HG02852 (cell line): Measurements from ENCODE around the gene CARMIL3.
"Not testable (repeated sequence)": the region's sequence is repeated elsewhere in the genome, so short reads cannot be mapped to it uniquely, and the experiment has no call there.

Experiments
- ATAC-seq: cut with Tn5 transposase; IDR thresholded peaks from one replicate; pipeline ENCODE4 v1.9.1; 2021; ENCODE audit warnings: mild to moderate bottlenecking, moderate library complexity; ENCODE audit not compliant: unreplicated experiment

CARMIL3 gene, protein sequence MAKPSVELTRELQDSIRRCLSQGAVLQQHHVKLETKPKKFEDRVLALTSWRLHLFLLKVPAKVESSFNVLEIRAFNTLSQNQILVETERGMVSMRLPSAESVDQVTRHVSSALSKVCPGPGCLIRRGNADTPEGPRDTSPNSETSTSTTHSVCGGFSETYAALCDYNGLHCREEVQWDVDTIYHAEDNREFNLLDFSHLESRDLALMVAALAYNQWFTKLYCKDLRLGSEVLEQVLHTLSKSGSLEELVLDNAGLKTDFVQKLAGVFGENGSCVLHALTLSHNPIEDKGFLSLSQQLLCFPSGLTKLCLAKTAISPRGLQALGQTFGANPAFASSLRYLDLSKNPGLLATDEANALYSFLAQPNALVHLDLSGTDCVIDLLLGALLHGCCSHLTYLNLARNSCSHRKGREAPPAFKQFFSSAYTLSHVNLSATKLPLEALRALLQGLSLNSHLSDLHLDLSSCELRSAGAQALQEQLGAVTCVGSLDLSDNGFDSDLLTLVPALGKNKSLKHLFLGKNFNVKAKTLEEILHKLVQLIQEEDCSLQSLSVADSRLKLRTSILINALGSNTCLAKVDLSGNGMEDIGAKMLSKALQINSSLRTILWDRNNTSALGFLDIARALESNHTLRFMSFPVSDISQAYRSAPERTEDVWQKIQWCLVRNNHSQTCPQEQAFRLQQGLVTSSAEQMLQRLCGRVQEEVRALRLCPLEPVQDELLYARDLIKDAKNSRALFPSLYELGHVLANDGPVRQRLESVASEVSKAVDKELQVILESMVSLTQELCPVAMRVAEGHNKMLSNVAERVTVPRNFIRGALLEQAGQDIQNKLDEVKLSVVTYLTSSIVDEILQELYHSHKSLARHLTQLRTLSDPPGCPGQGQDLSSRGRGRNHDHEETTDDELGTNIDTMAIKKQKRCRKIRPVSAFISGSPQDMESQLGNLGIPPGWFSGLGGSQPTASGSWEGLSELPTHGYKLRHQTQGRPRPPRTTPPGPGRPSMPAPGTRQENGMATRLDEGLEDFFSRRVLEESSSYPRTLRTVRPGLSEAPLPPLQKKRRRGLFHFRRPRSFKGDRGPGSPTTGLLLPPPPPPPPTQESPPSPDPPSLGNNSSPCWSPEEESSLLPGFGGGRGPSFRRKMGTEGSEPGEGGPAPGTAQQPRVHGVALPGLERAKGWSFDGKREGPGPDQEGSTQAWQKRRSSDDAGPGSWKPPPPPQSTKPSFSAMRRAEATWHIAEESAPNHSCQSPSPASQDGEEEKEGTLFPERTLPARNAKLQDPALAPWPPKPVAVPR (N-terminal part only)

DNA sequence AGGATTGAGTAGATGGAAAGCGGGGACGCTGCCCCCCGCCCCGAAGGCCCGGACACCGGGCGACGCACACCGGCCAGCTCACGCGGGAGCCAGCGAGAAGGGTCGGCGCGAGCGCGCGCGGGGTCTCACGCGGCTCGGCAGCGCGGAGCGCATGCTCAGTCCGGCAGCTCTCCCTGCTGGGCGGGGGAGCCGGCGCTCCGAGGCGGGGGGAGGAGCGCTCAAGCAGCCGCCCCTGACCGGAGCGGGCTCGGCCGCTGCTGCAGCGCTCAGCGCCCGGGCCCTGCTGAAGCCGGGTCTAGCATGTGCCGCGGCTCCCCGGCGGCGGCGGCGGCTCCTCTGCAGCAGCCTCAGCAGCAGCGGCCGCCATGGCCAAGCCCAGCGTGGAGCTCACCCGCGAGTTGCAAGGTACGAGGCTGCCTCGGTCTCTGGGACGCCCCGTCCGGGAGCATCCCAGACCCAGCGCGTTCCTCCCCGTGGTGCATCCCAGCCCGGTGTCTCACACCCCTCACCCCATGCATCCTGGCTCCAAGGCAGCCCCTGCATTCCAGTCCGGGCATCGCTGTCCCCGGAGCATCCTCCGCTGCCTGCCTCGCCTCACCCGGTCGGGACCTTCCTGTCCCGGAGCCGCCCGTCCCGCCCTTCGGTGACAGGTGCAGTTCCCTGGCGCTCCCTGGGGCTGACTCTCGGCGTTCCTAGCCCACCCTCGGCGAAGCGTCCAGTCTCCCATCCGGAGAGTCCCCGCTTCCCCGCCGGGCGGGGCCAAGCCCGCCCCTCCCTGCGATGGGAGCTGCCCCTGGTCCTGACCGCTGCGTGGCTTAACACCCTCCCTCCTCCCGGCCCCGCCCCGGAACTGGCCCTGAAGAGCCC is at the start of gene CARMIL3:
Gene CARMIL3 (plus strand): TSS at position 221 of the 867 bp plus-strand sequence. CDS start 145 bp downstream, at position 366.
- ATAC-seq = peak; percentile 78

DNA sequence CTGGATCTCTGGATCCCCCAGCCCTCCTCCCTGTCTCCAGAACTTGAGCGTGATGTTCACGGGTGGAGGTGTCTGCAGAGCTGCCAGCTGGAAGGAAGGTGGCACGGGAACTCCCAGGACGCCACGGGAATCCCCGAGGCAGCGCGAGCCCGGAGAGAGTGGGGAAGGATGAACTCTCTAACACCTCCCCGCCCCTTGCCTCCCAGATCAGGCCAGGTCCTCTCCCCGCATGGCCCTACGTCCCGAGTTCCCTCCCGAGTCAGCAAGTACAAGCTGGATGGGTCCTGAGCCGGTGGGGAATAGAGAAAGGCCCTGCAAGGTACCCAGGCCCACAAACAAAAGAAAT is 45.4 kb upstream of the CARMIL3 start:
- peak; percentile 49 for ATAC-seq

DNA sequence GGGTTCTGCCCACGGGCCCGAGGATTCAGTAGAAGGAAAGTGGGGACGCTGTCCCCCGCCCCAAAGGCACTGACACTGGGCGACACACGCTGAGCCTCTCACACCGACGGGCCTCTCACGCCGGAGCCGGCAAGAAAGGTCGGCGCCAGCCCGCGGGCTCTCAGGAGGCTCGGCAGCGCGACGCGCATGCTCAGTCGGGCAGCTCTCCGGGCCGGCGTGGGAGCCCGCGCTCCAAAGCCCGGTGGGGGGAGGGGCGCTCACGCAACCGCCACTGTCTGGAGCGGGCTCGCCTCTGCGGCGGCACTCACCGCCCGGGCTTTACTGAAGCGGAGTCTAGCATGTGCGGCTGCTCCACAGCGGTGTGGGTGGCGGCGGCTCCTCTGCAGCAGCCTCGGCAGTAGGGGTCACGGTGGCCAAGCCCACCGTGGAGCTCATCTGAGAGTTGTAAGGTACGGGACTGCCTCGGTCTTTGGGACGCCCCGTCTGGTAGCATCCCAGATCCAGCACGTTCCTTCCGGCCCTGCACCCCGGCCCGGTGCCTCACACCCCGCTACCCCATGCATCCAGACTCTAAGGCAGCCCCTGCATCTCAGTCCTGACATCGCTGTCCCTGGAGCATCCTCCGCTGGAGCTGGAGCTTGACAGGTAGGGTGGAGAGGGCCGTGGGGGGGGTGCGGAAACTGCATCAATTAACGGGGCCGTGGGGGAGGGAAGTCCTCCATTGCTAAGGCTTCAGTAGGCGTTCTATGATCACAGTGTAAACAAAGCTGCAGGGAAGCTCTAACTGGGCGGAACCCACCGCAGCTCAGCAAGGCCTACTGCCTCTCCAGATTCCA is 44.8 kb upstream of the CARMIL3 start:
- peak; percentile 90 for ATAC-seq

DNA sequence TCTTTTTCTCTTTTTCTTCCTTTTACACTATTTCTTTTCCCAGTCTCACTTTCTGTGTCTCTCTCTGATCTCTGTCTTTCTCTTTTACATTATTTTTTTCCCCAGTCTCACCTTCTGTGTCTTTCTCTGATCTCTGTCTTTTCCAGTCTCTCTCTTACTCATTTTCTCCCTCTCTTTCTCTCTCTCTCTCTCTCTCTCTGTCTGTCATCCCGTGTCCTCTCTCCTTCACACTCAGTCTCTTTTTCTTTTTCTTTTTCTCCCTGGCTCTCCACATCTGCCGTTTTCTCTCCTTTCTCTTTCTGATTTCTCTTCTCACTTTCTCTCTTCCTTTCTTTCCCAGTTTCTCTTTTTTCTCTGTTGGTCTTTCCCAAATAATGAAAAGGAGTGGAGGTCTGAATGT is 40.8 kb upstream of the CARMIL3 start:
- no peak for ATAC-seq

DNA sequence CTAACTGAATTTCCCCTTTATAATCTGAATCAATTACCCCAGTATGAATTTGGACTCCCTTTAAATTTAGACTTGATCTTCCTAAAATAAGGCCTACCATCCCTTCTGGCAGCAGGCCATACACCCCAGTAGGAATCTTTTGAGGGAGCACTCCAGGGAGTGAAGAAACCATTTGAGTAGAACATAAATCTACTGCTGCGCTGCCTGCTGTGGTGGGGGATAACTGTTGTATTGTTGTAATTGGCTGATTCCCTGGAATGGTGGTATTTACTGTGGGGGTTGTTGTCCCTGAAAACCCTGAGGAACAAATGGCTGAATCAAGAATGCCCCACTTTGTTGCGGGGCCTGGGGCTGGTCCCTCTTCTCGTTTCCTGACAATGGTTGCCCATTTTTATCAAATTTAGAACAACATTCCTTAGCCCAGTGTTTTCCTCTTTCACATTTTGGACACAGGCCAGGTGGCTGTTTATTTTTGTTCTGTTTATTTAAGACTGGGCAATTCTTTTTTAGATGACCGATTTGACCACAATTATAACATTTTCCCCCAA is 39.0 kb upstream of the CARMIL3 start:
- not testable (repeated sequence) for ATAC-seq

DNA sequence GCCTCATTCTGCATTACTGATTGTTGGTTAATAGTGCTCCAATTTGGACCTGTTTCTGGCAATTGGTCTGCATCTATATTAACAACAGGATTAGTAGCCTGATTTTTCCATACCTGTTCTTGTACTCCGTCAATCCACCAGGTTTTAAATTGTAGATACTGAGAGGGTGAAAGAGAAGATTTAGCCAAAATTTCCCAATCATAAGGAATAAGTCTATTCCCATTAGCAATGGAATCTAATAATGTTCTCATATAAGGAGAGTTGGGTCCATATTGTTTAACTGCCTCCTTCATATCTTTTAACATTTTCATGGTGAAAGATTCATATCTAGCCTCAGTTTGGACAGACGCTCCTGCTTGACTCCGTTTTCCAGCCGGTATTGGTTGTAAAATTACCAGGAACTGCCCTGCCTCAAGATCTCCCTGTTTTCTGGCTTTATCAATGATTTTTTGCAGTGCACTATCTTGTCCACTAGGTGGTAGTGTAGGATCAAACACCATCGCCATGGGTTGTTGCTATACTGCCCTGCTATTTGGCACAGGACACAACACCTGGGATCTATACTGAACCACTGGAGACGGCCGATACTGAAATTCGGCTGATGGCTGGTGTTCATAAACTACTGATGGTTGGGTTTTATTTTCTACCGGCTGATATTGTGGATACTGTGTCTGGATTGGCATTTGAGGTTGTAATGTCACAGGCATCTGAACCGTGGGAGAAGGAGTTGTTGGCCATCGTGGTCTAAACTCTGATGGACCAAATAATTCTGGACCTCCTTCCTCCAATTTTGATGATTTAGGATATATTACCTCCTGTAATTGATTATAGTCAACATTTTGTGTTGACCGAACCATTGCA is 37.9 kb upstream of the CARMIL3 start:
- peak; percentile 79 for ATAC-seq

DNA sequence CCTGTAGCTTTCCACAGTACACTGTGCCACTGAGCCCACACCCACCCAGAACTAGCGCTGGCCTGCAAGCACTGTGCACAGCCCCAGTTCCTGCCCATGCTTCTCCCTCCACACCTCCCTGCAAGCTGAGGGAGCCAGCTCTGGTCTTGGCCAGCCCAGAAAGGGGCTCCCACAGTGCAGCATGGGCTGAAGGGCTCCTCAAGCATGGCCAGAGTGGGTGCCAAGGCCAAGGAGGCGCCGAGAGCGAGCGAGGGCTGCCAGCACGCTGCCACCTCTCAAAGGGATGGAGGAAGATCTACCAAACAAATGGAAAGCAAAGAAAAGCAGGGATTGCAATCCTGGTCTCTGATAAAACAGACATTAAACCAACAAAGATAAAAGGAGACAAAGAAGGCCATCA is 36.1 kb upstream of the CARMIL3 start:
- not testable (repeated sequence) for ATAC-seq

DNA sequence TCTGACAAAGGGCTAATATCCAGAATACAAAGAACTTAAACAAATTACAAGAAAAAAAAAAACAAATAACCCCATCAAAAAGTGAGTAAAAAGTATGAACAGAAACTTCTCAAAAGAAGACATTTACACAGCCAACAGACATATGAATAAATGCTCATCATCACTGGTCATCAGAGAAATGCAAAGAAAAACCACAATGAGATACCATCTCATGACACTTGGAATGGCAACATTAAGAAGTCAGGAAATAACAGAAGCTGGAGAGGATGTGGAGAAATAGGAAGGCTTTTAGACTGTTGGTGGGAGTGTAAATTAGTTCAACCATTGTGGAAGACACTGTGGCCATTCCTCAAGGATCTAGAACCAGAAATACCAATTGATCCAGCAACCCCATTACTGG is 32.8 kb upstream of the CARMIL3 start:
- not testable (repeated sequence) for ATAC-seq

DNA sequence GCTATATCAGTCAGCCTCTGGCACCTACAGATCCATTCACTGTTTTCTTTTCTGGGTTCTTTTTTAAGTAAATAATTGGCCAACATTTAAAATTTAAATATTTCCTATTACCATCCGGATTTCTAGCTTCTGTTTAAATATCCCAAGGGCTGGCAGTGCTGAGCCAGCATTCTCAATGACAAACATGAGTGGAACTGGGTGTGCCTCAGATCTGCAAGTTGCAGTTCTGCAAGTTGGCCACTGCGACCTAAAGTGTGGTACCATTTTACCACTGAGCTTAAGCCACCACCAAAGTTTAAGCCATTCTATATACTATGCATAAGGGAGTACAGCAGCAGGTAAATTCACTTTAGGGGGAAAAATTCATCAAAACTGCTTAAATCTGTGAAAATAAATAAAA is 31.9 kb upstream of the CARMIL3 start:
- not testable (repeated sequence) for ATAC-seq

DNA sequence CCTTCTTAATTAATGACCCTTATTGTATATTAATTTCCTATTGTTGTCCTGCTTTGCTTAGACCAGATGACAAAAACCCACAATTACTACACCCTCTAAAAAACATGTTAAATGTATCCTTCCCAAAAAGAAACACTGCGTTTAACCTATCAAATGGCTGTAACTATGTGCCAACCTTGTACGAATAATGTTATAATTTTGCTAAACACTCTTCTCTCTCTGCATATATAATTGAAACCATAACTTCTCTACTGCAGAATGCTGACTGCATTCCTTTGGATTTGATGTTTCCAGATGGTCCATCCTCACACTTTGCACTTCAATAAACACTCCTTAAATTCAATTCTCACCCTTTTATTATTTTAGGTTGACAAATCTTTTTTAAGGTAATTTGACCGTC is 31.3 kb upstream of the CARMIL3 start:
- not testable (repeated sequence) for ATAC-seq

DNA sequence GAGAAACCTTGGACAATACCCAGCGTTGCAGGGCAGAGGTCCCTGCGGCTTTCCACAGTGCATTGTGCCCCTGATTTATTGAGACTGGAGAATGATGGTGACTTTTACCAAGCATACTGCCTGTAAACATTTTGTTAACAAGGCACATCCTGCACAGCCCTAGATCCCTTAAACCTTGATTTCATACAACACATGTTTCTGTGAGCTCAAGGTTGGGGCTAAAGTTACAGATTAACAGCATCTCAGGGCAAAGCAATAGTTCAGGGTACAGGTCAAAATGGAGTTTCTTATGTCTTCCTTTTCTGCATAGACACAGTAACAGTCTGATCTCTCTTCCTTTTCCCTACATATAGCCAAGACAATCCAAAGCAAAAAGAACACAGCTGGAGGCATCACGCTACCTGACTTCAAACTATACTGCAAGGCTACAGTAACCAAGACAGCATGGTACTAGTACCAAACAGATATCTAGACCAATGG is 26.8 kb upstream of the CARMIL3 start:
- ATAC-seq = not testable (repeated sequence)

DNA sequence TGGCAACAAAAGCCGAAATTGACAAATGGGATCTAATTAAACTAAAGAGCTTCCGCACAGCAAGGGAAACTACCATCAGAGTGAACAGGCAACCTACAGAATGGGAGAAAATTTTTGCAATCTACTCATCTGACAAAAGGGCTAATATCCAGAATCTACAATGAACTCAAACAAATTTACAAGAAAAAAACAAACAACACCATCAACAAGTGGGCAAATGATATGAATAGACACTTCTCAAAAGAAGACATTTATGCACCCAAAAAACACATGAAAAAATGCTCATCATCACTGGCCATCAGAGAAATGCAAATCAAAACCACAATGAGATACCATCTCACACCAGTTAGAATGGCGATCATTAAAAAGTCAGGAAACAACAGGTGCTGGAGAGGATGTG is 22.1 kb upstream of the CARMIL3 start:
- not testable (repeated sequence) for ATAC-seq

DNA sequence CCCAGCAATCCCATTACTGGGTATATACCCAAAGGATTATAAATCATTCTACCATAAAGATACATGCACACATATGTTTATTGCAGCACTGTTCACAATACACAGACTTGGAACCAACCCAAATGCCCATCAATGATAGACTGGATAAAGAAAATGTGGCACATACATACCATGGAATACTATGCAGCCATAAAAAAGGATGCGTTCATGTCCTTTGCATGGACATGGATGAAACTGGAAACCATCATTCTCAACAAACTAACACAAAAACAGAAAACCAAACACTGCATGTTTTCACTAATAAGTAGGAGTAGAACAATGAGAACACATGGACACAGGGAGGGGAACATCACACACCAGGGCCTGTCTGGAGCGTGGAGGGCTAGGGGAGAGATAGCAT is 20.5 kb upstream of the CARMIL3 start:
- ATAC-seq = not testable (repeated sequence)

DNA sequence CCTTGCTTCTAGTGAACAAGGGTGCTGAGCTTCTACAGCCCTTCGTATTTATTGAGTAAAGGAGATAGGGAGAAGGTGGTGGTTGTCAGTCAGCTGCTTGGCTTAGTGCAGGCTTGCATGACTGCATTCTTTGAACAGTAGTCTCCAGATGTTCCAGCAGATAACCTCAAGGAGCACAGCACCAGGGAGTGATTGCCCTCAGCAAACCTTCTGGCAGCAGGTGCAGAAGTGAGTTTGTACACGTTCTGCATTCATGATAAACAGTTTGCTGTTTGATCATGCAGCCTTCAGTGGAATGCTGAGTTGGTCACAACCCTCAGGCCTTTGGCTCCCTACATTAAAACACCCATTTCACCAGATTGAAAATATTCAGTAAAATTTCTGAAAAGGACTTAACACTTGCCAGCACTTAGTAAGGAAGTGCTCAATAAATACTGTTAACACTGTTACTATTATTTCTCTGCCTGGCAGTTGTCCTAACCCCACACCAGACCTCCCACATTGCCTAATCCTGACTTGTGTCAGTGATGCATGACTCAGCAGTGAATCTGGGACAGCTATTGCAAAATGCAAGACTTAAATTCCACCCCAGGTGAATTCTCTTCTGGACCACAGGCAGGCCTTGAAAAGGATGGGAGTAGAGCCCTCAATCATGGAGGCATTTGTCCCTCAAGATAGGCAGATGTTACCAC is 18.9 kb upstream of the CARMIL3 start:
- no peak for ATAC-seq

DNA sequence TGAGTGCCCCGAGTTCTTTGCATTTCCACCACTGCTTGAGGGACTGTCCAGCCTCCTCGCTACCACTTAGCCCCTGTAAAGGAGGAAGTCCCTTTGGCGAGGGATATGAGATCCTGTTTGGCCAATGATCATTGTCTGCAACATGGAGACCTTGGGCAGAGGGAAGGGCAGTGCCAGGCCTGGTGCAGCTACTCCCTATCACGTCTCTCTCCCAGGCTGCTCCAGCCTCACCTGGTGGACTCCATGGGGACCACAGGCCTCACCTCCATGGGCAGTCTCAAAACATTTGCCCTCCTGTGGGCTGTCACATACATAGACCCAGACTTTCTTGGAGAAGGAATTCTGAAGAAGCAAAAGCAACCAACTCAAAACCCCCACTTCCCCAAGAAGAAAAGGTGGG is 16.0 kb upstream of the CARMIL3 start:
- peak; percentile 18 for ATAC-seq

DNA sequence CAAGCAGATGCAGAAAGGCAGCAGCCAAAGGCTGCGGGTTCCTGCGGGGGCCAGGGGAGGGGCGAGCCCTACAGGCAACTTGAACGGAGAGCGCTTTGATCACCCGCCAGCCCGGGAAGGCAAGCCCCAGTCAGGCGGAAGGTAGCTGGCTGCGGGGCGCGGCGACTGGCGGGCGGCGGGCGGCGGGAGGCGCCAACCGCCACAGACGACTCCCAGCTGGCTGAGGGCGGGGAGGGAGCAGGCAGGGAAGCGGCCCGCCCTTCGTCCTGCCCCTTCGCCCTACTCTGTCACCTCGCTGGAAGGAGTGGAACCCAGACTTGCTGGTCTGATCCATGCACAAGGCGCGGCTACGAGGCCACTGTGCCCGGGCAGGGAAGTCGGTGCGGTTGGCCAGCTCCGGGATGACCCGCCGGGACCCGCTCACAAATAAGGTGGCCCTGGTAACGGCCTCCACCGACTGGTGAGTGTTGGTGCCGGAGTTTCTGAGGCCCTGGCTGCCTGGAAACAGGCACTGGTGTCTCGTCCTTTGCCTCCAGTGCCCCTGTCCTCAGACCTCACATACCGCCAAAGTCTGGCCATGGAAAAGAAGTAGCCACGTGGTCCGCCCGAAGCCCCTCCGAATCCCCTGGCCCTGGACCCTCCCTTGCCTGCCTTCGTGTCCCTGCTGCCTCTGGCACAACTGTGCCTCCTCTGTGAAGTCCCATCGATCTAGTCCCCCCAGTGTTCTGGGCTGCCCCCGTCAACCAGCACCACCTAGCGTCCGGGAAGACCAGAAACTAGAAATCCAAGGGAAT is 15.4 kb upstream of the CARMIL3 start:
- ATAC-seq = peak; percentile 62
